Measurements from ENCODE around the gene SLC66A2. TPM values are rescaled to one million over a fixed set of nuclear protein-coding genes. Genes with fewer than 3 reads are reported as not detected.

Gene SLC66A2
- total and polyA plus RNA-seq, 10 of the 15 experiments (the other 5 are each of a cell fraction or from before 2014, with no cell fraction given), result 0.69 to 42.5 (median 14.8) TPM

GRCh38 chr18:79988071-79988450 is 36.6 kb upstream of the SLC66A2 start (continued):
- TF ChIP-seq SIN3A (IDR thresholded peaks at IDR 0.05; ENCODE audit: low read depth, low read length) (0 out of 2 replicates have a peak, but pooled peaks have one; percentile 27), CHD4 (IDR thresholded peaks at IDR 0.05) (no peak), TCF3 (IDR thresholded peaks at IDR 0.05; ENCODE audit: borderline replicate concordance, insufficient read depth, low read depth, low read length) (no peak), DPF2 (IDR thresholded peaks at IDR 0.05) (peak; percentile 69; the same call in 1 of the 2 replicates), SUZ12 (IDR thresholded peaks at IDR 0.05; ENCODE audit: unreplicated experiment) (no peak), TAF1 (IDR thresholded peaks at IDR 0.05; ENCODE audit: borderline replicate concordance, low read depth, low read length) (peak; percentile 17; the same call in 1 of the 2 replicates), ATF2 (IDR thresholded peaks at IDR 0.05; ENCODE audit: low read length) (no peak), IRF4 (IDR thresholded peaks at IDR 0.05; ENCODE audit: low read depth, low read length) (0 out of 2 replicates have a peak, but pooled peaks have one; percentile 16), SMC3 (IDR thresholded peaks at IDR 0.05; ENCODE audit: borderline replicate concordance, low read length) (peak; percentile 40; the same call in 1 of the 2 replicates), TARDBP (IDR thresholded peaks at IDR 0.05; ENCODE audit: borderline replicate concordance) (no peak), RFX5 (IDR thresholded peaks at IDR 0.05; ENCODE audit: low read depth, low read length) (no peak), TCF12 (IDR thresholded peaks at IDR 0.05; ENCODE audit: low read depth, low read length) (0 out of 2 replicates have a peak, but pooled peaks have one; percentile 21), POLR2AphosphoS2 (IDR thresholded peaks at IDR 0.05; ENCODE audit: low read depth, low read length) (peak; percentile 27; the same call in 1 of the 2 replicates), RUNX3 (IDR thresholded peaks at IDR 0.05; ENCODE audit: low read length) (peak; percentile 49), PML (IDR thresholded peaks at IDR 0.05; ENCODE audit: low read length) (no peak), ZZZ3 (IDR thresholded peaks at IDR 0.05; ENCODE audit: control insufficient read depth, insufficient read length, low read depth) (no peak), CHD2 (IDR thresholded peaks at IDR 0.05; ENCODE audit: borderline replicate concordance, low read depth, low read length) (peak; percentile 23; the same call in 1 of the 2 replicates), ZNF687 (IDR thresholded peaks at IDR 0.05) (no peak), MEF2B (IDR thresholded peaks at IDR 0.05; ENCODE audit: partially characterized antibody, poor library complexity, severe bottlenecking) (peak; percentile 38), ZNF217 (IDR thresholded peaks at IDR 0.05) (no peak), SMARCA5 (IDR thresholded peaks at IDR 0.05) (peak; percentile 14), CBX5 (IDR thresholded peaks at IDR 0.05; ENCODE audit: low read depth) (no peak), PAX5 (IDR thresholded peaks at IDR 0.05; ENCODE audit: borderline replicate concordance, low read depth, low read length) (peak; percentile 47; the same call in 1 of the 2 replicates), ZNF592 (IDR thresholded peaks at IDR 0.05) (no peak)

Data from GM12878 (cell line).